RWPE2 (cell line): ENCODE measurements around the gene SRPRA.

ENCODE experiments used
- ATAC-seq: fragments of 200-7000 bp; cut with Tn5 transposase; 3 replicates; pipeline ENCODE4 v1.9.1; 2021; ENCODE audit warnings: low read depth
- DNase-seq: peaks from one replicate; pipeline ENCODE4 v3.0.0-alpha.2; 2020; ENCODE audit warnings: low spot score
- H3K27ac ChIP-seq: fragments of 450-650 bp; 2 replicates; pipeline ENCODE4 v1.5.1; 2017; ENCODE audit warnings: mild to moderate bottlenecking; ENCODE audit not compliant: poor library complexity, severe bottlenecking
- H3K27me3 ChIP-seq: fragments of 250-450 bp; sonication (Bioruptor Pico); 2 replicates; pipeline ENCODE4 v1.5.1; 2021; ENCODE audit warnings: mild to moderate bottlenecking, moderate library complexity; ENCODE audit not compliant: insufficient read depth, poor library complexity, severe bottlenecking
- H3K36me3 ChIP-seq: fragments of 250-450 bp; sonication (Bioruptor Pico); 2 replicates; pipeline ENCODE4 v1.5.1; 2020; ENCODE audit warnings: low read depth, mild to moderate bottlenecking, moderate library complexity
- H3K4me1 ChIP-seq: fragments of 250-450 bp; sonication (Bioruptor Pico); 2 replicates; pipeline ENCODE4 v1.5.1; 2021; ENCODE audit warnings: mild to moderate bottlenecking, moderate library complexity; ENCODE audit not compliant: insufficient read depth, poor library complexity, severe bottlenecking
- H3K4me3 ChIP-seq: fragments of 250-450 bp; sonication (Bioruptor Pico); 2 replicates; pipeline ENCODE4 v1.5.1; 2021; ENCODE audit warnings: mild to moderate bottlenecking, moderate library complexity; ENCODE audit not compliant: severe bottlenecking
- H3K9me3 ChIP-seq: fragments of 250-450 bp; sonication (Bioruptor Pico); 2 replicates; pipeline ENCODE4 v1.5.1; 2021; ENCODE audit warnings: mild to moderate bottlenecking, moderate library complexity; ENCODE audit not compliant: severe bottlenecking
- TF ChIP-seq, protein P1 (sequence below): fragments of 450-650 bp; IDR thresholded peaks from one replicate; pipeline ENCODE4 v1.5.1; 2017; ENCODE audit warnings: mild to moderate bottlenecking, moderate library complexity; ENCODE audit not compliant: poor library complexity, severe bottlenecking

Gene SRPRA

DNA sequence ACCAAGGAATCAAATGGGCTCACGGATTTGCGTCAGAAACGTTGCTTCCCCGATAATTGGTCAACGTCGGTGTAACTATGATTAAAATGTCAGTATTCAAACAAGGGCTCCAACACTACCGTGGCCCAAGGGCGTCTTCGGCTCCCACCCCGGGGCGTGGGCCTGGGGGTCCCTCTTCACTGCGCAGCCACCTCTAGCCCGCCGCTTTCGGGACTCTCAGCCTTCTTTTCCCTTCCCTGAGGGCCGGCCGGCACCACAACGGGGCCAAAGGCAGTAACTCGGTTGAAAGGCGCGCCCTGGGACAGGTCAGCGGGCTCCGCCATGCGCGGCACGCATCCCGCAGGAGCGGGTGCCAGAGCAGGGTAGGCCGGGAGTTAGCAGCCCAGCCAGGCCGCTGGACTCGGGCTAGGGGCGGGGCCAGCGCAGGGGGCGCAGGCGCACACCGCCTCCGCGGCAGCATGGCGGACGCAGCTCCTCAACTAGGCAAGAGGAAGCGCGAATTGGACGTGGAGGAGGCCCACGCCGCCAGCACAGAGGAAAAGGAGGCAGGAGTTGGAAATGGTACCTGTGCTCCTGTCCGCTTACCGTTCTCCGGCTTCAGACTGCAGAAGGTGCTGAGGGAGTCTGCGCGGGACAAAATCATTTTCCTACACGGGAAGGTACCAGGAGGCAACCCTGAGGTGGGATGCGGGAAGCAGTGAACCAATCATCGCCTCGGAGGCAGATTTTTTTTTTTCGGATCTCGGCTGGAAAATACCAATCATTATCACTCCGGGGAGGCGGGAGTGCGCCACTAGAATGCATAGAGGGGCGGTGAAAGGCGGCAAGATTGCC lies 35.1 kb upstream of the SRPRA start, which contains the start of gene DCPS:
Gene DCPS, plus strand, starts transcription at position 438 of the 834 bp plus-strand sequence. Its CDS starts 21 bp downstream, at position 459.
- Histone ChIP-seq H3K36me3 (peaks cover 12% of the 10 kb centered on the region), H3K27me3 (no peaks in the 10 kb centered on the region), H3K27ac (peak within 1 kb of the TSS; percentile 66), H3K4me1 (peaks cover 7% of the 10 kb centered on the region), H3K9me3 (no peaks in the 10 kb centered on the region), H3K4me3 (peak within 1 kb of the TSS; percentile 48)
- DNase-seq = peak; percentile 86
- TF ChIP-seq, protein P1, sequence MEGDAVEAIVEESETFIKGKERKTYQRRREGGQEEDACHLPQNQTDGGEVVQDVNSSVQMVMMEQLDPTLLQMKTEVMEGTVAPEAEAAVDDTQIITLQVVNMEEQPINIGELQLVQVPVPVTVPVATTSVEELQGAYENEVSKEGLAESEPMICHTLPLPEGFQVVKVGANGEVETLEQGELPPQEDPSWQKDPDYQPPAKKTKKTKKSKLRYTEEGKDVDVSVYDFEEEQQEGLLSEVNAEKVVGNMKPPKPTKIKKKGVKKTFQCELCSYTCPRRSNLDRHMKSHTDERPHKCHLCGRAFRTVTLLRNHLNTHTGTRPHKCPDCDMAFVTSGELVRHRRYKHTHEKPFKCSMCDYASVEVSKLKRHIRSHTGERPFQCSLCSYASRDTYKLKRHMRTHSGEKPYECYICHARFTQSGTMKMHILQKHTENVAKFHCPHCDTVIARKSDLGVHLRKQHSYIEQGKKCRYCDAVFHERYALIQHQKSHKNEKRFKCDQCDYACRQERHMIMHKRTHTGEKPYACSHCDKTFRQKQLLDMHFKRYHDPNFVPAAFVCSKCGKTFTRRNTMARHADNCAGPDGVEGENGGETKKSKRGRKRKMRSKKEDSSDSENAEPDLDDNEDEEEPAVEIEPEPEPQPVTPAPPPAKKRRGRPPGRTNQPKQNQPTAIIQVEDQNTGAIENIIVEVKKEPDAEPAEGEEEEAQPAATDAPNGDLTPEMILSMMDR = no peak
- ATAC-seq = peak; percentile 97

GRCh38 chr11:126297004-126297403 lies 28.3 kb upstream of the SRPRA start:
- H3K4me1 ChIP-seq = no peaks in the 10 kb centered on the region
- TF ChIP-seq, protein P1 = no peak

GRCh38 chr11:126293726-126294125 lies 25.0 kb upstream of the SRPRA start:
- Histone ChIP-seq H3K4me1 (no peaks in the 10 kb centered on the region), H3K36me3 (peaks cover 21% of the 10 kb centered on the region), H3K27me3 (no peaks in the 10 kb centered on the region), H3K27ac (no peak overlapping the region), H3K9me3 (no peaks in the 10 kb centered on the region), H3K4me3 (no peak overlapping the region)
- DNase-seq (no peak), ATAC-seq (no peak)
- TF ChIP-seq, protein P1 = no peak

More at GRCh38 chr11:126297004-126297403, 28.3 kb upstream of the SRPRA start:
- Histone ChIP-seq H3K27ac (no peak overlapping the region), H3K4me3 (no peak overlapping the region), H3K36me3 (peaks cover 25% of the 10 kb centered on the region), H3K9me3 (no peaks in the 10 kb centered on the region), H3K27me3 (no peaks in the 10 kb centered on the region)
- no peak for ATAC-seq
- DNase-seq = no peak

- Histone ChIP-seq H3K4me1 (no peaks in the 10 kb centered on the region), H3K9me3 (no peaks in the 10 kb centered on the region), H3K36me3 (peaks cover 25% of the 10 kb centered on the region), H3K27ac (no peak overlapping the region), H3K4me3 (no peak overlapping the region), H3K27me3 (no peaks in the 10 kb centered on the region)
- DNase-seq (no peak), ATAC-seq (no peak)
- TF ChIP-seq, protein P1 = no peak
Measured at GRCh38 chr11:126290887-126291286, 22.2 kb upstream of the SRPRA start.

- no peak overlapping the region for H3K4me3 ChIP-seq
Measured at GRCh38 chr11:126288237-126288636, 19.5 kb upstream of the SRPRA start.

More at GRCh38 chr11:126288237-126288636, 19.5 kb upstream of the SRPRA start:
- no peaks in the 10 kb centered on the region for H3K27me3 ChIP-seq
- H3K36me3 ChIP-seq = peaks cover 15% of the 10 kb centered on the region
- DNase-seq (no peak), ATAC-seq (no peak)
- H3K9me3 ChIP-seq = no peaks in the 10 kb centered on the region
- H3K27ac ChIP-seq = no peak overlapping the region
- peaks cover 4% of the 10 kb centered on the region for H3K4me1 ChIP-seq
- TF ChIP-seq, protein P1 = no peak
